PC-3 (cell line): ENCODE measurements around the gene PLAGL1. TPM values are rescaled to one million over a fixed set of nuclear protein-coding genes. Genes with fewer than 3 reads are reported as not detected.

Experiments used
- ATAC-seq: fragments of 200-7000 bp; cut with Tn5 transposase; 2 replicates; pipeline ENCODE4 v1.9.1; 2020; ENCODE audit warnings: mild to moderate bottlenecking, moderate library complexity
- BruUV-seq: library from RNA; stranded (reverse); fragments of 400-500 nt; replicated peaks from 2 replicates; lab custom pipeline; 2021; lab: Mats Ljungman, UMichigan
- CTCF ChIA-PET: fragments of 300-600 bp; sonication (Branson Sonifier 250); formaldehyde crosslinking; loops from one replicate; lab custom pipeline; 2022; ENCODE audit warnings: antibody characterized with exemption; lab: Charles Lee
- POLR2A ChIA-PET: fragments of 300-600 bp; sonication (Branson Sonifier 250); formaldehyde crosslinking; loops from one replicate; lab custom pipeline; 2022; ENCODE audit warnings: antibody characterized with exemption; ENCODE audit not compliant: unreplicated experiment; lab: Charles Lee
- DNase-seq: peaks from one replicate; pipeline ENCODE4 v3.0.0-alpha.2; 2015
- H2AFZ ChIP-seq: fragments of 300-600 bp; sonication (generic); 2 replicates; pipeline ENCODE4 v1.6.0; 2016; ENCODE audit warnings: antibody characterized with exemption, low read length
- H3F3A ChIP-seq: fragments of 300-600 bp; sonication (generic); one replicate; pipeline ENCODE4 v1.6.0; 2017; ENCODE audit warnings: antibody characterized with exemption, low read length, control low read depth, mild to moderate bottlenecking; ENCODE audit not compliant: unreplicated experiment
- H3K27ac ChIP-seq: fragments of 300-600 bp; sonication (generic); 2 replicates; pipeline ENCODE4 v1.5.1; 2016; ENCODE audit warnings: mild to moderate bottlenecking, low read length
- H3K27me3 ChIP-seq: fragments of 300-600 bp; sonication (generic); 2 replicates; pipeline ENCODE4 v1.6.1; 2016; ENCODE audit warnings: low read length, mixed read lengths
- H3K36me3 ChIP-seq: fragments of 300-600 bp; sonication (generic); 2 replicates; pipeline ENCODE4 v1.6.1; 2016; ENCODE audit warnings: low read depth, mixed run types, low read length, mixed read lengths
- H3K4me1 ChIP-seq: fragments of 300-600 bp; sonication (generic); 2 replicates; pipeline ENCODE4 v1.5.1; 2016; ENCODE audit warnings: low read length; ENCODE audit not compliant: insufficient read depth
- H3K4me2 ChIP-seq: fragments of 300-600 bp; sonication (generic); 2 replicates; pipeline ENCODE4 v1.6.0; 2016; ENCODE audit warnings: low read length
- H3K4me3 ChIP-seq: fragments of 300-600 bp; sonication (generic); 2 replicates; pipeline ENCODE4 v1.5.1; 2016; ENCODE audit warnings: mild to moderate bottlenecking, low read length, mixed read lengths
- H3K79me2 ChIP-seq: fragments of 300-600 bp; sonication (generic); 2 replicates; pipeline ENCODE4 v1.6.1; 2017; ENCODE audit warnings: low read length, mixed read lengths
- H3K9ac ChIP-seq: fragments of 300-600 bp; sonication (generic); 2 replicates; pipeline ENCODE4 v1.6.0; 2016; ENCODE audit warnings: mild to moderate bottlenecking, low read length
- H3K9me2 ChIP-seq: fragments of 300-600 bp; sonication (generic); replicated peaks from 2 replicates; pipeline ENCODE4 v1.6.1; 2016; ENCODE audit warnings: mixed run types, low read length, mixed read lengths
- H3K9me3 ChIP-seq: fragments of 300-600 bp; sonication (generic); 2 replicates; pipeline ENCODE4 v1.6.1; 2016; ENCODE audit warnings: low read length, mixed read lengths
- H4K20me1 ChIP-seq: fragments of 300-600 bp; sonication (generic); 2 replicates; pipeline ENCODE4 v1.6.1; 2016; ENCODE audit warnings: low read length, mixed read lengths
- CTCF ChIP-seq: fragments of 300-600 bp; sonication (generic); conservative IDR thresholded peaks from 2 replicates; pipeline ENCODE4 v1.5.1; 2017; ENCODE audit warnings: antibody characterized with exemption, low read depth, mild to moderate bottlenecking, low read length
- EZH2 ChIP-seq: fragments of 300-600 bp; sonication (generic); IDR thresholded peaks from one replicate; pipeline ENCODE4 v1.6.1; 2017; ENCODE audit warnings: antibody characterized with exemption, mild to moderate bottlenecking, low read length; ENCODE audit not compliant: unreplicated experiment
- EZH2phosphoT487 ChIP-seq: fragments of 300-600 bp; sonication (generic); IDR thresholded peaks from 2 replicates; pipeline ENCODE4 v1.6.1; 2018; ENCODE audit warnings: mild to moderate bottlenecking, antibody characterized with exemption, low read length, borderline replicate concordance
- intact Hi-C: fragments of 100-400 bp; cut with micrococcal nuclease; formaldehyde crosslinking; loops from 2 replicates; pipeline ENCODE4 v1.9.0; 2023
- total RNA-seq: library from RNA; depleted of rRNA; stranded (reverse); fragments of >200 nt; gene quantifications from 2 replicates; pipeline ENCODE4 v1.2.3, GENCODE V29; 2014

Gene PLAGL1
- total RNA-seq, 1 experiment from 2014 or later: 14.4 TPM

GRCh38 chr6:143974089-143974488 lies 34.0 kb downstream of the PLAGL1 start:
- Histone ChIP-seq H3K4me2 (no peak overlapping the region), H3K4me1 (no peaks in the 10 kb centered on the region), H3K4me3 (no peak overlapping the region), H3F3A (no peaks in the 10 kb centered on the region), H4K20me1 (no peaks in the 10 kb centered on the region), H3K79me2 (no peaks in the 10 kb centered on the region), H3K9me2 (no peaks in the 10 kb centered on the region), H2AFZ (no peak overlapping the region), H3K36me3 (no peaks in the 10 kb centered on the region), H3K9me3 (no peaks in the 10 kb centered on the region), H3K9ac (no peak overlapping the region), H3K27ac (no peak overlapping the region), H3K27me3 (no peaks in the 10 kb centered on the region)
- BruUV-seq: no TSS peak
- TF ChIP-seq CTCF (no peak), EZH2 (no peak), EZH2phosphoT487 (no peak)
- intact Hi-C loops: no loop called here
- ChIA-PET POLR2A (no interaction called here), CTCF (no interaction called here)
- ATAC-seq (no peak), DNase-seq (no peak)

GRCh38 chr6:143973097-143973966 lies 34.7 kb downstream of the PLAGL1 start:
- Histone ChIP-seq H3K27me3 (no peaks in the 10 kb centered on the region), H3F3A (no peaks in the 10 kb centered on the region), H3K4me1 (no peaks in the 10 kb centered on the region), H3K9me2 (no peaks in the 10 kb centered on the region), H3K79me2 (no peaks in the 10 kb centered on the region), H3K27ac (no peak overlapping the region), H3K9ac (no peak overlapping the region), H2AFZ (no peak overlapping the region), H3K9me3 (no peaks in the 10 kb centered on the region), H4K20me1 (no peaks in the 10 kb centered on the region), H3K36me3 (no peaks in the 10 kb centered on the region), H3K4me3 (no peak overlapping the region), H3K4me2 (no peak overlapping the region)
- DNase-seq (no peak), ATAC-seq (no peak)
- intact Hi-C loops: no loop called here
- ChIA-PET POLR2A (no interaction called here), CTCF (no interaction called here)
- TF ChIP-seq EZH2: no peak
- BruUV-seq: no TSS peak

- Histone ChIP-seq H3F3A (no peaks in the 10 kb centered on the region), H3K27ac (no peak overlapping the region), H3K9me2 (no peaks in the 10 kb centered on the region), H3K4me1 (no peaks in the 10 kb centered on the region), H3K4me2 (no peak overlapping the region), H3K9me3 (no peaks in the 10 kb centered on the region), H2AFZ (no peak overlapping the region), H3K27me3 (no peaks in the 10 kb centered on the region), H3K4me3 (no peak overlapping the region), H3K9ac (no peak overlapping the region), H3K36me3 (no peaks in the 10 kb centered on the region), H4K20me1 (no peaks in the 10 kb centered on the region), H3K79me2 (no peaks in the 10 kb centered on the region)
- DNase-seq: no peak
- CTCF ChIA-PET: interaction anchor here (0.7 kb wide), 1 partner anchor 1285 kb away, joined by 3 read pairs; no protein-coding TSS in a partner anchor
- TF ChIP-seq CTCF (no peak), EZH2phosphoT487 (no peak), EZH2 (no peak)
- intact Hi-C loops: no loop called here
- POLR2A ChIA-PET: no interaction called here
- ATAC-seq: no peak
- BruUV-seq: no TSS peak
Observed at GRCh38 chr6:143971482-143972205, 36.4 kb downstream of the PLAGL1 start.
